Keratinocyte (primary cell): ENCODE results near the gene DGCR8.

ENCODE experiments used
- EZH2 ChIP-seq: IDR thresholded peaks from one replicate; pipeline ENCODE4 v1.6.1; 2012; ENCODE audit warnings: inconsistent platforms, mild to moderate bottlenecking, low read length, moderate library complexity
- TF ChIP-seq, protein P1 (sequence below), 3 experiments: IDR thresholded peaks in 1 of 3; conservative IDR thresholded peaks in 1 of 3; optimal IDR thresholded peaks in 1 of 3; 2 replicates in 2 of 3; 3 replicates in 1 of 3; pipeline versions ENCODE3 to v1.5.1; 2011; ENCODE audit warnings: low read length in 3 of 3, mild to moderate bottlenecking in 3 of 3, moderate library complexity in 2 of 3, control low read depth in 1 of 3, inconsistent platforms in 1 of 3; ENCODE audit not compliant: insufficient read depth in 2 of 3; ENCODE audit errors: extremely low read depth in 1 of 3

DNA sequence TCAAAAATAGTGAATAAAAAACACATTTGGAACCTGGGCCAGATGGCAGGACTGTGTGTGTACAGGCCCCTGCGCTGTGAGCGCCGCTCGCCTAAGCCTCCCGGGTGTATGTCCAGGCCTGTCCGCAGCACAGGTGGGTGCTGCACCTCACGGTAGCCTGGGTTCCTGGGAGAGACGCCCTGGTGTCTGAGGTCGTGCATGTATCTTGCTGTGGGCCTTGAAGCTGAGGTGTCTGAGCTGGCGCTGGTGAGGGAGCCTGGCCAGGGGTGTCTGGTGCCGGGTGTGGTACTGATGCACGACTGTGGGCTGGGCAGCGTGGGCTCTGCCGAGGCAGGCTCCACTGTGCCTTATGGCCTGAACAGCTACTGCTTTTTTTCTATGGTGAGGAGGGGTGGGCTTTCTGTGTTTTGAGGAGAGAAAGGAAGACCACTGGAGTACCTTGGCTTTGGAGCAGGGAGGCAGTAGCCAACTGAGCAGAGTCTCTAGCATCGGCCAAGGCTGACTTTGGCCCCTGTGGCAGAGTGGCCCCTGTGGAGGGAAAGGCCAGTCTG lies 47.4 kb downstream of the DGCR8 start:
- TF ChIP-seq, protein P1, sequence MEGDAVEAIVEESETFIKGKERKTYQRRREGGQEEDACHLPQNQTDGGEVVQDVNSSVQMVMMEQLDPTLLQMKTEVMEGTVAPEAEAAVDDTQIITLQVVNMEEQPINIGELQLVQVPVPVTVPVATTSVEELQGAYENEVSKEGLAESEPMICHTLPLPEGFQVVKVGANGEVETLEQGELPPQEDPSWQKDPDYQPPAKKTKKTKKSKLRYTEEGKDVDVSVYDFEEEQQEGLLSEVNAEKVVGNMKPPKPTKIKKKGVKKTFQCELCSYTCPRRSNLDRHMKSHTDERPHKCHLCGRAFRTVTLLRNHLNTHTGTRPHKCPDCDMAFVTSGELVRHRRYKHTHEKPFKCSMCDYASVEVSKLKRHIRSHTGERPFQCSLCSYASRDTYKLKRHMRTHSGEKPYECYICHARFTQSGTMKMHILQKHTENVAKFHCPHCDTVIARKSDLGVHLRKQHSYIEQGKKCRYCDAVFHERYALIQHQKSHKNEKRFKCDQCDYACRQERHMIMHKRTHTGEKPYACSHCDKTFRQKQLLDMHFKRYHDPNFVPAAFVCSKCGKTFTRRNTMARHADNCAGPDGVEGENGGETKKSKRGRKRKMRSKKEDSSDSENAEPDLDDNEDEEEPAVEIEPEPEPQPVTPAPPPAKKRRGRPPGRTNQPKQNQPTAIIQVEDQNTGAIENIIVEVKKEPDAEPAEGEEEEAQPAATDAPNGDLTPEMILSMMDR (optimal IDR thresholded peaks at IDR 0.05 in 1 of 3, IDR thresholded peaks at IDR 0.05 in 1 of 3, conservative IDR thresholded peaks at IDR 0.05 in 1 of 3; ENCODE audit: extremely low read depth in 1 of 3, insufficient read depth in 2 of 3, low read length in 3 of 3), result no peak
- TF ChIP-seq EZH2, result no peak
